Activated T-cell treated with anti-CD3 and anti-CD28 coated beads for 48 hours (primary cell): Measurements from ENCODE around the gene RGL4.

Source experiments
- DNase-seq: peaks from one replicate; pipeline ENCODE4 v3.0.0-alpha.2; 2020; ENCODE audit warnings: low read depth

RGL4 gene

GRCh38 chr22:23742505-23743264, 51.9 kb downstream of the RGL4 start:
- DNase-seq = no peak

DNA sequence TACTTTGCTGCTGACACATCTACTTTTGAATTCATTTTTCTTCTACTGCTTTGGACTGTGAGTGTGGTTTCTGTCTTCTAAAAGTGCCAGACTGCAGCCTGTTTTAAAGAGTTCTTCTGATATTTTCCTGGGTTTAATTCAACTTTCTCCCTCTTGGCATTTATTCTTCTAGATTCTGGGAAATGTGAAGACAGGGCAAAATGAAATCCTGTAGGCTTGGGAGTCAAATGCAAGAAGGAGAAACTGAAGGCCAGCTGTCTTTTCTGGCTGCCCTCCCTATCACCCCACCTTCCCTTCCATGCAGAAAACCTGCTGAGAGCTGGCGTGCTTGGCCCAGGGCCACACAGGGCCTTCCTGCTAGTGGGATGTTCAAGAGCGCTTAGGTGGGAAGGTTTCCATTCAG, 52.5 kb downstream of the RGL4 start:
- no peak for DNase-seq

DNA sequence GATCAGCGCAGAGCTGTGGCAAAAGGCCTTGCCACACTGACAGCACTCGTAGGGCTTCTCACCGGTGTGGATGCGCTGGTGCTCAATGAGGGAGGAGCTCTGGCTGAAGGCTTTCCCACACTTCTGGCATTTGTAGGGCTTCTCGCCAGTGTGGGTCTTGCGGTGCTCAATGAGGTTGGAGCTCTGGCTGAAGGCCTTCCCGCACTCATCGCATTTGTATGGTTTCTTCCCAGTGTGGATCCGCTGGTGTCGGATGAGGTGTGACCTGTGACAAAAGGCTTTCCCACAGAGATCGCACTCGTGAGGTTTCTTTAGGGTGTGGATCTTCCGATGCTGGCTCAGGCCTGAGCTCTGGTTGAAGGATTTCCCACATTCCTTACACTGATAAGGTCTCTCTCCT, 53.2 kb downstream of the RGL4 start:
- no peak for DNase-seq

GRCh38 chr22:23744485-23744884, 53.7 kb downstream of the RGL4 start:
- no peak for DNase-seq

- no peak for DNase-seq
These were observed 55.0 kb downstream of the RGL4 start for GRCh38 chr22:23745791-23746190.
